ENCODE data around the gene IL17F.

The IL17F gene

DNA sequence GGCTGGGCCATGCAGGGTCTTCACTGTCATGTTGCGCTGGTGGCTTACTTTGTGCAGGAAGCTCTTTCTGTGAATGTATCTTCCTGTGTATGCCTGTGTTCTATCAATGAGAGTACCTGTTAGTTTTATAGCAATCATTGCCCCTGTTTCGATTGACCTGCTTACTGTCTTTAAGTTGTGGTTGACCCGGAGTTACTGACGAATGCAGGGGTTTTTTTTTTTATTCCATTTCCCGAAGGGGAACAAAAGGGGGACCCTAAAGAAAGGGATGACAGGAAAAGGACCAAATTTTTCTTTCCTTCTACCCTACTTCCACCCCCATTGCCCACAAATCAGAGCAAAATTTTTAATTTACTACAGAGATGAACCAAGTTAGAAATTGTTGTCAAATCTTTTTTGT, at the start of gene IL17F:
TSS of gene IL17F (minus strand) at position 101 of the 400 bp plus-strand sequence. CDS start at position 30, 71 bp downstream.
- in situ Hi-C loops (cut with HindIII; ENCODE audit: low pct_ligation_motif_present, low sequenced_read_pairs) = no loop called here
- H3K27me3 ChIP-seq (replicated peaks) = no peaks in the 10 kb centered on the region
- no peaks in the 10 kb centered on the region for H3K36me3 ChIP-seq (replicated peaks)
- H3K27ac ChIP-seq = no peak within 1 kb of the TSS
- no peak within 1 kb of the TSS for H3K4me3 ChIP-seq (ENCODE audit: low read depth, low read length)
- no peak for TF ChIP-seq CTCF (IDR thresholded peaks at IDR 0.05; ENCODE audit: low read depth, low read length, missing control alignments)
- DNase-seq = no peak

DNA sequence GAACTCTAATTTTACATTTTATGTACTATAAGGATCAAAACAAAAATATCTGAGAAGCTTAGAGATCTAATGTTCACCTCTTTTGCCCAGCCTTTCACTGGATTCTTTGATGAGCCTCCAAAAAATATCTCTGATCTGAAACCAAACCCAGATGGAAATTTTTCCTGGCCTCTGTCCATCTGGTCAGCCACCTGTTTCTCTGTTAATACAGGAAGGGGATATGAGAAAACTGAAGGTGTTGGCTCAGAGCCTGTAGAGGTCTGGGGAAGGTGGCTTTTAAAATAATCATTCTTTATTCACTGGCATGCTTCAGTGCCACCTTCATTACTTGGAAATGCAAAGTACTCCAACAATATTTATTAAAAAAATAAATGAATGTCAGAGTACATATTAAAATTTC, 48.8 kb upstream of the IL17F start:
- in situ Hi-C loops (cut with HindIII; ENCODE audit: low pct_ligation_motif_present, low sequenced_read_pairs) = loop anchor here (25.0 kb wide), 2 partner anchors 94 to 369 kb away; partner anchors contain the start of gene TMEM14A
- TF ChIP-seq CTCF (IDR thresholded peaks at IDR 0.05; ENCODE audit: low read depth, low read length, missing control alignments) = no peak
- no peak overlapping the region for H3K4me3 ChIP-seq (ENCODE audit: low read depth, low read length)
- no peaks in the 10 kb centered on the region for H3K27me3 ChIP-seq (replicated peaks)
- DNase-seq = no peak
- H3K27ac ChIP-seq = no peak overlapping the region
- H3K36me3 ChIP-seq (replicated peaks) = no peaks in the 10 kb centered on the region

DNA sequence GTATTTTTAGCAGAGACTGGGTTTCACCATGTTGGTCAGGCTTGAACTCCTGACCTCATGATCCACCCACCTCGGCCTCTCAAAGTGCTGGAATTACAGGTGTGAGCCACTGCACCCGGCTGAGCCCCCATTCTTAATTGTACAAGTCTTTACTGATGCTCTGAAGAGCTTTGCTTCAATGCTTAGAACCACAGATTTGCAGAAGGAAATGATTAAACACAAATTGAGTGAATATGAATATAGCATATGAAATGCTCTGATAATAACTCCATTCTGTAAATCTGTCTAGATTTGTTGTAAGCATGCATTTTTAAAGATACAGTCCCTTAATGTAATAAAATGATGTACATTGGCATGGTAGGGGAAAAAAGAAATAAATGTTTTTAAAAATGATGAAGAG, 44.5 kb upstream of the IL17F start:
- Histone ChIP-seq H3K36me3 (replicated peaks) (no peaks in the 10 kb centered on the region), H3K27ac (no peak overlapping the region), H3K4me3 (ENCODE audit: low read depth, low read length) (no peak overlapping the region), H3K27me3 (replicated peaks) (no peaks in the 10 kb centered on the region)
- in situ Hi-C loops (cut with HindIII; ENCODE audit: low pct_ligation_motif_present, low sequenced_read_pairs) = loop anchor here (25.0 kb wide), 2 partner anchors 98 to 373 kb away; partner anchors contain the start of gene TMEM14A
- DNase-seq = no peak
- no peak for TF ChIP-seq CTCF (IDR thresholded peaks at IDR 0.05; ENCODE audit: low read depth, low read length, missing control alignments)

DNA sequence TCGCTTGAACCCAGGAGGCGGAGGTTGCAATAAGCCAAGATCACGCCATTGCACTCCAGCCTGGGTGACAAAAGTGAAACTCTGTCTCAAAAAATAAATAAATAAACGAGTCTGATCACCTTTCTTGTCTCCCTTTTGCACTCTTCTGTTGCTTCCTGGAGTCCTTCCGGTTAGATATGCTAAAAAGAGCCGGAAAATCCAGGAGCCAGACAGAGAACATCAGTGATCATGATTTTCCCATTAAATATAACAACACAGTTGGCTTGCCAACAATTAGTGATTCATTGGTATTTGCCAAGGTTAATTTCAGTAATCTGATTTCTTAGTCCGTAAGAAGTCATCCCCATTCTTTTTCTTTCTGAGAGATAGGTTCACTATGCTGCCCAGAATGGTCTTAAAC, 43.9 kb upstream of the IL17F start:
- Histone ChIP-seq H3K4me3 (ENCODE audit: low read depth, low read length) (no peak overlapping the region), H3K27me3 (replicated peaks) (no peaks in the 10 kb centered on the region), H3K36me3 (replicated peaks) (no peaks in the 10 kb centered on the region), H3K27ac (no peak overlapping the region)
- DNase-seq = no peak
- TF ChIP-seq CTCF (IDR thresholded peaks at IDR 0.05; ENCODE audit: low read depth, low read length, missing control alignments) = no peak
- in situ Hi-C loops (cut with HindIII; ENCODE audit: low pct_ligation_motif_present, low sequenced_read_pairs) = loop anchor here (25.0 kb wide), 2 partner anchors 99 to 374 kb away; partner anchors contain the start of gene TMEM14A

DNA sequence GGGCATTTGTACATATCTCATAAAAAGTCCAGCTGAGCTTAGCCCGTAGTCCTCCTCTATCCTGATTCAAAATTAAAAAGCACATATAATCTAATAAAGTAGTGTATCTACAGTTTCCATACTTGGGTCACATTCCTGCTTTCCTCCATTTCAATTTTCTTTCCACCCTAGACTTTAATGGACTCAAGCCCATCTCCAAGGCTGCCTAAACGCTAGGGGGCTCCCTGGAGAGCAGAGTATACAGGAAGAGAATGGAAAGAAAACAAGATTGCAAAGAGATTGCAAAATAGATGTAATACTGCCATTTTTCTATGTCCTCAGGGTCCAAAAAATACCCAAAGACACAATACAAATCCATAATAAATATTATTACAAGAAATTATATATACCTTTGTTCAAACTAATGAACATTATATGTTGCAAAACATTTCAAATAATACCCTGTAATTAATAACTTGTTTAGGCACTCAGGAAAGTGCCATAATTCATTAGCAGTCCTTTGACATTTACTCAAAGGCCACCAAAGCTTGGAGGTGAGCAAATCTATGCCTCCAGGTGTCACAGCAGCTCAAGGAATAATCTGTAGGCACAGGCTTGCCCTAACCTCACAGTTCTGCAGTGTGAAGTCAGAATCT, 42.6 kb upstream of the IL17F start:
- Histone ChIP-seq H3K27me3 (replicated peaks) (no peaks in the 10 kb centered on the region), H3K27ac (no peak overlapping the region), H3K4me3 (ENCODE audit: low read depth, low read length) (no peak overlapping the region), H3K36me3 (replicated peaks) (peaks cover 4% of the 10 kb centered on the region)
- in situ Hi-C loops (cut with HindIII; ENCODE audit: low pct_ligation_motif_present, low sequenced_read_pairs) = loop anchor here (25.0 kb wide), 2 partner anchors 100 to 375 kb away; partner anchors contain the start of gene TMEM14A
- peak; percentile 97 for TF ChIP-seq CTCF (IDR thresholded peaks at IDR 0.05; ENCODE audit: low read depth, low read length, missing control alignments)
- DNase-seq = peak; percentile 75
